HG02588 (cell line): ENCODE data around the gene BCDIN3D.

Experiments used
- ATAC-seq: cut with Tn5 transposase; IDR thresholded peaks from one replicate; pipeline ENCODE4 v1.9.1; 2021; ENCODE audit warnings: mild to moderate bottlenecking, moderate library complexity; ENCODE audit not compliant: unreplicated experiment

Gene BCDIN3D

GRCh38 chr12:49823951-49824350, 19.0 kb downstream of the BCDIN3D start:
- ATAC-seq, result no peak

GRCh38 chr12:49823350-49823749, 19.6 kb downstream of the BCDIN3D start:
- ATAC-seq, result no peak

GRCh38 chr12:49821373-49822287, 21.3 kb downstream of the BCDIN3D start:
- ATAC-seq, result no peak

GRCh38 chr12:49819786-49820185, 23.1 kb downstream of the BCDIN3D start:
- ATAC-seq, result no peak

GRCh38 chr12:49818241-49818895, 24.5 kb downstream of the BCDIN3D start:
- ATAC-seq, result no peak

GRCh38 chr12:49813131-49813530, 29.8 kb downstream of the BCDIN3D start:
- ATAC-seq, result no peak

GRCh38 chr12:49811961-49812401, 30.9 kb downstream of the BCDIN3D start:
- ATAC-seq, result no peak

- no peak for ATAC-seq
Observed at GRCh38 chr12:49811136-49811535, 31.8 kb downstream of the BCDIN3D start.

- ATAC-seq, result no peak
Observed at GRCh38 chr12:49809906-49810389, 33.0 kb downstream of the BCDIN3D start.

GRCh38 chr12:49809381-49809905, 33.5 kb downstream of the BCDIN3D start:
- no peak for ATAC-seq

GRCh38 chr12:49808686-49809380, 34.1 kb downstream of the BCDIN3D start:
- ATAC-seq, result no peak

GRCh38 chr12:49807991-49808580, 34.8 kb downstream of the BCDIN3D start:
- no peak for ATAC-seq

- no peak for ATAC-seq
Observed at GRCh38 chr12:49806877-49807276, 36.0 kb downstream of the BCDIN3D start.

GRCh38 chr12:49806321-49806813, 36.5 kb downstream of the BCDIN3D start:
- ATAC-seq, result no peak

- ATAC-seq, result no peak
Observed at GRCh38 chr12:49805409-49805808, 37.5 kb downstream of the BCDIN3D start.

- no peak for ATAC-seq
Observed at GRCh38 chr12:49804821-49805220, 38.1 kb downstream of the BCDIN3D start.

- ATAC-seq, result no peak
Observed at GRCh38 chr12:49803693-49804450, 39.0 kb downstream of the BCDIN3D start.

GRCh38 chr12:49801141-49802063, 41.5 kb downstream of the BCDIN3D start:
- no peak for ATAC-seq
